ENCODE results near the gene NINL.
A peak's percentile ranks its signal among the peaks of the same experiment; 100 is the strongest.

Gene NINL

GRCh38 chr20:25407311-25408169 lies 177.8 kb downstream of the NINL start, which contains the start of gene GINS1:
Gene GINS1, plus strand, starts transcription at chr20:25407673. Its CDS starts 148 bp downstream, at chr20:25407821.
- DNase-seq (ENCODE audit: low spot score) = peak; percentile 91

All from AG08396 (cell line).